Stimulated activated naive CD8-positive, alpha-beta T cell treated with anti-CD3 and anti-CD28 coated beads, Interleukin-15, Interleukin-2, amounts not matched to agents 100 ng/mL and 50 ng/mL, for 24 hours (primary cell): Measurements from ENCODE around the gene C22orf31.
A peak's percentile ranks its signal among the peaks of the same experiment; 100 is the strongest.

ENCODE experiments used
- H3K27ac Mint-ChIP-seq: one replicate; pipeline ENCODE4 v1.8.0; 2021; ENCODE audit warnings: mild to moderate bottlenecking, mixed read lengths
- H3K27me3 Mint-ChIP-seq: one replicate; pipeline ENCODE4 v1.8.0; 2021; ENCODE audit warnings: mixed read lengths
- H3K36me3 Mint-ChIP-seq: one replicate; pipeline ENCODE4 v1.8.0; 2021; ENCODE audit warnings: low read depth, mixed read lengths
- H3K4me1 Mint-ChIP-seq: one replicate; pipeline ENCODE4 v1.8.0; 2021; ENCODE audit warnings: low read depth, mixed read lengths
- H3K4me3 Mint-ChIP-seq: one replicate; pipeline ENCODE4 v1.8.0; 2021; ENCODE audit warnings: mild to moderate bottlenecking, mixed read lengths
- H3K9me3 Mint-ChIP-seq: one replicate; pipeline ENCODE4 v1.8.0; 2021; ENCODE audit warnings: mixed read lengths

The C22orf31 gene

GRCh38 chr22:29072979-29073617, 11.5 kb upstream of the C22orf31 start, which contains the start of gene KREMEN1:
Gene KREMEN1, plus strand, starts transcription at chr22:29073035. Its CDS starts 96 bp downstream, at chr22:29073131.
- Mint-ChIP-seq H3K27me3 (peaks cover 69% of the 10 kb centered on the region), H3K4me3 (peak within 1 kb of the TSS; percentile 66), H3K9me3 (no peaks in the 10 kb centered on the region), H3K27ac (no peak within 1 kb of the TSS), H3K4me1 (peaks cover 17% of the 10 kb centered on the region), H3K36me3 (no peaks in the 10 kb centered on the region)

- Mint-ChIP-seq H3K4me3 (peak overlapping the region; percentile 66), H3K27ac (no peak overlapping the region), H3K4me1 (peaks cover 17% of the 10 kb centered on the region), H3K9me3 (no peaks in the 10 kb centered on the region), H3K27me3 (peaks cover 62% of the 10 kb centered on the region), H3K36me3 (no peaks in the 10 kb centered on the region)
Observed at GRCh38 chr22:29072193-29072978, 10.8 kb upstream of the C22orf31 start.

- Mint-ChIP-seq H3K9me3 (no peaks in the 10 kb centered on the region), H3K27me3 (peaks cover 61% of the 10 kb centered on the region), H3K36me3 (no peaks in the 10 kb centered on the region), H3K4me1 (peaks cover 20% of the 10 kb centered on the region), H3K27ac (no peak overlapping the region), H3K4me3 (peak overlapping the region; percentile 66)
Observed at GRCh38 chr22:29071261-29072045, 9.8 kb upstream of the C22orf31 start.

GRCh38 chr22:29070490-29070889, 8.9 kb upstream of the C22orf31 start:
- Mint-ChIP-seq H3K4me1 (peaks cover 25% of the 10 kb centered on the region), H3K27me3 (peaks cover 57% of the 10 kb centered on the region), H3K27ac (no peak overlapping the region), H3K4me3 (peak overlapping the region; percentile 58), H3K36me3 (no peaks in the 10 kb centered on the region), H3K9me3 (no peaks in the 10 kb centered on the region)

- H3K9me3 Mint-ChIP-seq, result no peaks in the 10 kb centered on the region
- H3K4me1 Mint-ChIP-seq, result peaks cover 25% of the 10 kb centered on the region
- peaks cover 52% of the 10 kb centered on the region for H3K27me3 Mint-ChIP-seq
- H3K27ac Mint-ChIP-seq, result no peak overlapping the region
- H3K36me3 Mint-ChIP-seq, result no peaks in the 10 kb centered on the region
- H3K4me3 Mint-ChIP-seq, result no peak overlapping the region
Observed at GRCh38 chr22:29069463-29069862, 7.8 kb upstream of the C22orf31 start.

GRCh38 chr22:29065468-29066190, 4.0 kb upstream of the C22orf31 start:
- Mint-ChIP-seq H3K4me1 (peaks cover 9% of the 10 kb centered on the region), H3K4me3 (no peak overlapping the region), H3K27ac (no peak overlapping the region), H3K27me3 (peaks cover 52% of the 10 kb centered on the region), H3K36me3 (no peaks in the 10 kb centered on the region), H3K9me3 (no peaks in the 10 kb centered on the region)

GRCh38 chr22:29062286-29062821, 723 bp upstream of the C22orf31 start:
- H3K4me3 Mint-ChIP-seq, result no peak overlapping the region
- peaks cover 9% of the 10 kb centered on the region for H3K4me1 Mint-ChIP-seq
- no peak overlapping the region for H3K27ac Mint-ChIP-seq
- H3K27me3 Mint-ChIP-seq, result peaks cover 54% of the 10 kb centered on the region
- H3K36me3 Mint-ChIP-seq, result no peaks in the 10 kb centered on the region
- no peaks in the 10 kb centered on the region for H3K9me3 Mint-ChIP-seq

- Mint-ChIP-seq H3K27me3 (peaks cover 47% of the 10 kb centered on the region), H3K9me3 (no peaks in the 10 kb centered on the region), H3K4me1 (peaks cover 3% of the 10 kb centered on the region), H3K27ac (no peak overlapping the region), H3K36me3 (no peaks in the 10 kb centered on the region), H3K4me3 (no peak overlapping the region)
Observed at GRCh38 chr22:29060931-29061330, 700 bp downstream of the C22orf31 start.

GRCh38 chr22:29060251-29060869, 1.3 kb downstream of the C22orf31 start:
- H3K4me1 Mint-ChIP-seq, result no peaks in the 10 kb centered on the region
- no peak overlapping the region for H3K27ac Mint-ChIP-seq
- peaks cover 43% of the 10 kb centered on the region for H3K27me3 Mint-ChIP-seq
- no peaks in the 10 kb centered on the region for H3K9me3 Mint-ChIP-seq
- H3K36me3 Mint-ChIP-seq, result no peaks in the 10 kb centered on the region
- H3K4me3 Mint-ChIP-seq, result no peak overlapping the region

- Mint-ChIP-seq H3K4me3 (no peak overlapping the region), H3K4me1 (no peaks in the 10 kb centered on the region), H3K27ac (no peak overlapping the region), H3K27me3 (peaks cover 23% of the 10 kb centered on the region), H3K36me3 (no peaks in the 10 kb centered on the region), H3K9me3 (no peaks in the 10 kb centered on the region)
Observed at GRCh38 chr22:29056472-29056871, 5.2 kb downstream of the C22orf31 start.

GRCh38 chr22:29055192-29055830, 6.3 kb downstream of the C22orf31 start:
- Mint-ChIP-seq H3K4me1 (no peaks in the 10 kb centered on the region), H3K9me3 (no peaks in the 10 kb centered on the region), H3K36me3 (no peaks in the 10 kb centered on the region), H3K4me3 (no peak overlapping the region), H3K27ac (no peak overlapping the region), H3K27me3 (peaks cover 11% of the 10 kb centered on the region)

GRCh38 chr22:29054251-29054767, 7.3 kb downstream of the C22orf31 start:
- no peak overlapping the region for H3K4me3 Mint-ChIP-seq
- H3K36me3 Mint-ChIP-seq, result no peaks in the 10 kb centered on the region
- peaks cover 4% of the 10 kb centered on the region for H3K27me3 Mint-ChIP-seq
- no peak overlapping the region for H3K27ac Mint-ChIP-seq
- no peaks in the 10 kb centered on the region for H3K4me1 Mint-ChIP-seq
- H3K9me3 Mint-ChIP-seq, result no peaks in the 10 kb centered on the region

- H3K27ac Mint-ChIP-seq, result no peak overlapping the region
- no peaks in the 10 kb centered on the region for H3K9me3 Mint-ChIP-seq
- no peaks in the 10 kb centered on the region for H3K4me1 Mint-ChIP-seq
- no peaks in the 10 kb centered on the region for H3K27me3 Mint-ChIP-seq
- H3K36me3 Mint-ChIP-seq, result no peaks in the 10 kb centered on the region
- H3K4me3 Mint-ChIP-seq, result no peak overlapping the region
Observed at GRCh38 chr22:29053048-29053702, 8.5 kb downstream of the C22orf31 start.
